ENCODE measurements around the gene C4orf54.

Gene C4orf54

GRCh38 chr4:99651811-99652485 lies 5.7 kb downstream of the C4orf54 start:
- FAIRE-seq: no peak

- no peak for FAIRE-seq
These were observed 6.4 kb downstream of the C4orf54 start for GRCh38 chr4:99651016-99651769.

- no peak for FAIRE-seq
These were observed 7.8 kb downstream of the C4orf54 start for GRCh38 chr4:99649778-99650177.

GRCh38 chr4:99649208-99649607 lies 8.4 kb downstream of the C4orf54 start:
- FAIRE-seq: no peak

- no peak for FAIRE-seq
These were observed 9.3 kb downstream of the C4orf54 start for GRCh38 chr4:99648321-99648720.

- FAIRE-seq: no peak
These were observed 10.6 kb downstream of the C4orf54 start for GRCh38 chr4:99647071-99647470.

- FAIRE-seq: no peak
These were observed 12.0 kb downstream of the C4orf54 start for GRCh38 chr4:99645638-99646037.

GRCh38 chr4:99645036-99645435 lies 12.6 kb downstream of the C4orf54 start:
- no peak for FAIRE-seq

- no peak for FAIRE-seq
These were observed 13.2 kb downstream of the C4orf54 start for GRCh38 chr4:99644453-99644852.

GRCh38 chr4:99642725-99643489 lies 14.7 kb downstream of the C4orf54 start:
- no peak for FAIRE-seq

GRCh38 chr4:99640676-99641075 lies 17.0 kb downstream of the C4orf54 start:
- no peak for FAIRE-seq

GRCh38 chr4:99637174-99637573 lies 20.5 kb downstream of the C4orf54 start:
- no peak for FAIRE-seq

GRCh38 chr4:99636422-99636821 lies 21.2 kb downstream of the C4orf54 start:
- no peak for FAIRE-seq

- no peak for FAIRE-seq
These were observed 22.0 kb downstream of the C4orf54 start for GRCh38 chr4:99635601-99636000.

GRCh38 chr4:99634742-99635360 lies 22.8 kb downstream of the C4orf54 start:
- FAIRE-seq: no peak

- FAIRE-seq: no peak
These were observed 23.9 kb downstream of the C4orf54 start for GRCh38 chr4:99633772-99634171.

- no peak for FAIRE-seq
These were observed 26.7 kb downstream of the C4orf54 start for GRCh38 chr4:99630857-99631360.

GRCh38 chr4:99629962-99630554 lies 27.6 kb downstream of the C4orf54 start:
- no peak for FAIRE-seq

GRCh38 chr4:99628040-99628439 lies 29.6 kb downstream of the C4orf54 start:
- no peak for FAIRE-seq

GRCh38 chr4:99625369-99625768 lies 32.3 kb downstream of the C4orf54 start:
- no peak for FAIRE-seq

GRCh38 chr4:99624141-99624719 lies 33.4 kb downstream of the C4orf54 start:
- no peak for FAIRE-seq

GRCh38 chr4:99622341-99622740 lies 35.3 kb downstream of the C4orf54 start:
- FAIRE-seq: no peak
